PC-3 (cell line): Measurements from ENCODE around the gene AFF1. TPM values are rescaled to one million over a fixed set of nuclear protein-coding genes. Genes with fewer than 3 reads are reported as not detected.

Source experiments
- ATAC-seq: fragments of 200-7000 bp; cut with Tn5 transposase; 2 replicates; pipeline ENCODE4 v1.9.1; 2020; ENCODE audit warnings: mild to moderate bottlenecking, moderate library complexity
- BruUV-seq: library from RNA; stranded (reverse); fragments of 400-500 nt; replicated peaks from 2 replicates; lab custom pipeline; 2021; lab: Mats Ljungman, UMichigan
- CTCF ChIA-PET: fragments of 300-600 bp; sonication (Branson Sonifier 250); formaldehyde crosslinking; loops from one replicate; lab custom pipeline; 2022; ENCODE audit warnings: antibody characterized with exemption; lab: Charles Lee
- POLR2A ChIA-PET: fragments of 300-600 bp; sonication (Branson Sonifier 250); formaldehyde crosslinking; loops from one replicate; lab custom pipeline; 2022; ENCODE audit warnings: antibody characterized with exemption; ENCODE audit not compliant: unreplicated experiment; lab: Charles Lee
- DNase-seq: peaks from one replicate; pipeline ENCODE4 v3.0.0-alpha.2; 2015
- H2AFZ ChIP-seq: fragments of 300-600 bp; sonication (generic); 2 replicates; pipeline ENCODE4 v1.6.0; 2016; ENCODE audit warnings: antibody characterized with exemption, low read length
- H3F3A ChIP-seq: fragments of 300-600 bp; sonication (generic); one replicate; pipeline ENCODE4 v1.6.0; 2017; ENCODE audit warnings: antibody characterized with exemption, low read length, control low read depth, mild to moderate bottlenecking; ENCODE audit not compliant: unreplicated experiment
- H3K27ac ChIP-seq: fragments of 300-600 bp; sonication (generic); 2 replicates; pipeline ENCODE4 v1.5.1; 2016; ENCODE audit warnings: mild to moderate bottlenecking, low read length
- H3K27me3 ChIP-seq: fragments of 300-600 bp; sonication (generic); 2 replicates; pipeline ENCODE4 v1.6.1; 2016; ENCODE audit warnings: low read length, mixed read lengths
- H3K36me3 ChIP-seq: fragments of 300-600 bp; sonication (generic); 2 replicates; pipeline ENCODE4 v1.6.1; 2016; ENCODE audit warnings: low read depth, mixed run types, low read length, mixed read lengths
- H3K4me1 ChIP-seq: fragments of 300-600 bp; sonication (generic); 2 replicates; pipeline ENCODE4 v1.5.1; 2016; ENCODE audit warnings: low read length; ENCODE audit not compliant: insufficient read depth
- H3K4me2 ChIP-seq: fragments of 300-600 bp; sonication (generic); 2 replicates; pipeline ENCODE4 v1.6.0; 2016; ENCODE audit warnings: low read length
- H3K4me3 ChIP-seq: fragments of 300-600 bp; sonication (generic); 2 replicates; pipeline ENCODE4 v1.5.1; 2016; ENCODE audit warnings: mild to moderate bottlenecking, low read length, mixed read lengths
- H3K79me2 ChIP-seq: fragments of 300-600 bp; sonication (generic); 2 replicates; pipeline ENCODE4 v1.6.1; 2017; ENCODE audit warnings: low read length, mixed read lengths
- H3K9ac ChIP-seq: fragments of 300-600 bp; sonication (generic); 2 replicates; pipeline ENCODE4 v1.6.0; 2016; ENCODE audit warnings: mild to moderate bottlenecking, low read length
- H3K9me2 ChIP-seq: fragments of 300-600 bp; sonication (generic); replicated peaks from 2 replicates; pipeline ENCODE4 v1.6.1; 2016; ENCODE audit warnings: mixed run types, low read length, mixed read lengths
- H3K9me3 ChIP-seq: fragments of 300-600 bp; sonication (generic); 2 replicates; pipeline ENCODE4 v1.6.1; 2016; ENCODE audit warnings: low read length, mixed read lengths
- H4K20me1 ChIP-seq: fragments of 300-600 bp; sonication (generic); 2 replicates; pipeline ENCODE4 v1.6.1; 2016; ENCODE audit warnings: low read length, mixed read lengths
- CTCF ChIP-seq: fragments of 300-600 bp; sonication (generic); conservative IDR thresholded peaks from 2 replicates; pipeline ENCODE4 v1.5.1; 2017; ENCODE audit warnings: antibody characterized with exemption, low read depth, mild to moderate bottlenecking, low read length
- EZH2 ChIP-seq: fragments of 300-600 bp; sonication (generic); IDR thresholded peaks from one replicate; pipeline ENCODE4 v1.6.1; 2017; ENCODE audit warnings: antibody characterized with exemption, mild to moderate bottlenecking, low read length; ENCODE audit not compliant: unreplicated experiment
- EZH2phosphoT487 ChIP-seq: fragments of 300-600 bp; sonication (generic); IDR thresholded peaks from 2 replicates; pipeline ENCODE4 v1.6.1; 2018; ENCODE audit warnings: mild to moderate bottlenecking, antibody characterized with exemption, low read length, borderline replicate concordance
- intact Hi-C: fragments of 100-400 bp; cut with micrococcal nuclease; formaldehyde crosslinking; loops from 2 replicates; pipeline ENCODE4 v1.9.0; 2023
- total RNA-seq: library from RNA; depleted of rRNA; stranded (reverse); fragments of >200 nt; gene quantifications from 2 replicates; pipeline ENCODE4 v1.2.3, GENCODE V29; 2014

AFF1 gene
- total RNA-seq, 1 experiment from 2014 or later, result 8.1 TPM

GRCh38 chr4:86909546-86910295, 25.1 kb upstream of the AFF1 start:
- Histone ChIP-seq H3K4me3 (no peak overlapping the region), H3K27ac (no peak overlapping the region), H3K9me3 (no peaks in the 10 kb centered on the region), H3K9ac (no peak overlapping the region), H4K20me1 (no peaks in the 10 kb centered on the region), H3F3A (no peaks in the 10 kb centered on the region), H3K9me2 (no peaks in the 10 kb centered on the region), H3K4me1 (no peaks in the 10 kb centered on the region), H2AFZ (no peak overlapping the region), H3K36me3 (no peaks in the 10 kb centered on the region), H3K79me2 (no peaks in the 10 kb centered on the region), H3K27me3 (no peaks in the 10 kb centered on the region), H3K4me2 (no peak overlapping the region)
- DNase-seq (no peak), ATAC-seq (no peak)
- intact Hi-C loops, result no loop called here
- CTCF ChIA-PET, result no interaction called here
- no TSS peak for BruUV-seq
- TF ChIP-seq EZH2phosphoT487 (no peak), EZH2 (no peak), CTCF (no peak)
- POLR2A ChIA-PET, result no interaction called here

DNA sequence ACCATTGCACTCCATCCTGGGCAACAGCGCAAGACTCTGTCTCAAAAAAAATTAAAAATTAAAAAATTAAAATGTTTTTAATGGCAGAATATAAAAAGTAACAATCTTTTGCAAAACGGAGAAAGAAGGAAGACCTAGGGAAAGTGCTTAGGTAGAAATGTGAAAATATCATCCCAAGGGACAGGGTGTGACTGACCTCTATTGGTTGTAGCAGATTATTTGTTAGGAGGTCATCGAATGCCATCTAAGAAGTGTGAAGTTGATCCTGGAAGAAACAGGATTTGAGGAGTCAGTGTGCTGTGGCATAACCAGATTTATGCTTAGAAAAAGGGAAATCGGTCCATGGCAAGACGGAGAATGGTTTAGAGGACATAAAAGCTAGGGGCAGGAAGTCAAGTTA, 24.4 kb upstream of the AFF1 start:
- Histone ChIP-seq H3K79me2 (no peaks in the 10 kb centered on the region), H3K9ac (no peak overlapping the region), H3F3A (no peaks in the 10 kb centered on the region), H3K4me1 (no peaks in the 10 kb centered on the region), H3K27ac (no peak overlapping the region), H3K36me3 (no peaks in the 10 kb centered on the region), H4K20me1 (no peaks in the 10 kb centered on the region), H3K9me3 (no peaks in the 10 kb centered on the region), H2AFZ (no peak overlapping the region), H3K9me2 (no peaks in the 10 kb centered on the region), H3K27me3 (no peaks in the 10 kb centered on the region), H3K4me3 (no peak overlapping the region), H3K4me2 (no peak overlapping the region)
- ATAC-seq, result no peak
- CTCF ChIA-PET, result no interaction called here
- intact Hi-C loops, result no loop called here
- TF ChIP-seq CTCF, result peak; percentile 34
- no peak for TF ChIP-seq EZH2
- no peak for TF ChIP-seq EZH2phosphoT487
- DNase-seq, result peak; percentile 21
- POLR2A ChIA-PET, result no interaction called here
- BruUV-seq, result no TSS peak
